ENCODE data around the gene CA6.

DNA sequence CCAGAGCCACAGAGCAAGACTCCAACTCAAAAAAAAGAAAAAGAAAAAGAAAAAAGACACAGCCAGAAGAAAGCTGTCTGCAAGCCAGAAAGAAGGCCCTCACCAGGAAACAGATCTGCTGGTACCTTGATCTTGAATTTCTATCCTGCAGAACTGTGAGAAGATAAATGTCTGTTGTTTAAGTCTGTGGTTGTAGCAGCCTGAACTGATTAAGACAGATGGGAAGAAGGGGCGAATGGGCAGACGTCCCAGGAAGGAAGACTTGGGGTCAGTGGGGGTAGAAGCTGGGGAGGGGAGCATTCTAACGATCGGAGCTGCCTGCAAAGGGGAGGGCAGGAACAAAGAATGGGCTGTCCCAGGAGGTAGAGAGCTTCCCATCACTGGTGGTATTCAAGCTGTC, 74.2 kb downstream of the CA6 start:
- TF ChIP-seq RARB (CRISPR knock-in tag; IDR thresholded peaks at IDR 0.05): no peak
- TF ChIP-seq, protein P1, sequence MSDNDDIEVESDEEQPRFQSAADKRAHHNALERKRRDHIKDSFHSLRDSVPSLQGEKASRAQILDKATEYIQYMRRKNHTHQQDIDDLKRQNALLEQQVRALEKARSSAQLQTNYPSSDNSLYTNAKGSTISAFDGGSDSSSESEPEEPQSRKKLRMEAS (IDR thresholded peaks at IDR 0.05): no peak
- no peak for TF ChIP-seq POLR2AphosphoS2 (conservative IDR thresholded peaks at IDR 0.05; ENCODE audit: low read length)
- no peak for TF ChIP-seq MYC (IDR thresholded peaks at IDR 0.05; ENCODE audit: borderline replicate concordance, low read length)
- TF ChIP-seq NFE2L2 (conservative IDR thresholded peaks at IDR 0.05; ENCODE audit: low read length): no peak
- TF ChIP-seq, protein P2, sequence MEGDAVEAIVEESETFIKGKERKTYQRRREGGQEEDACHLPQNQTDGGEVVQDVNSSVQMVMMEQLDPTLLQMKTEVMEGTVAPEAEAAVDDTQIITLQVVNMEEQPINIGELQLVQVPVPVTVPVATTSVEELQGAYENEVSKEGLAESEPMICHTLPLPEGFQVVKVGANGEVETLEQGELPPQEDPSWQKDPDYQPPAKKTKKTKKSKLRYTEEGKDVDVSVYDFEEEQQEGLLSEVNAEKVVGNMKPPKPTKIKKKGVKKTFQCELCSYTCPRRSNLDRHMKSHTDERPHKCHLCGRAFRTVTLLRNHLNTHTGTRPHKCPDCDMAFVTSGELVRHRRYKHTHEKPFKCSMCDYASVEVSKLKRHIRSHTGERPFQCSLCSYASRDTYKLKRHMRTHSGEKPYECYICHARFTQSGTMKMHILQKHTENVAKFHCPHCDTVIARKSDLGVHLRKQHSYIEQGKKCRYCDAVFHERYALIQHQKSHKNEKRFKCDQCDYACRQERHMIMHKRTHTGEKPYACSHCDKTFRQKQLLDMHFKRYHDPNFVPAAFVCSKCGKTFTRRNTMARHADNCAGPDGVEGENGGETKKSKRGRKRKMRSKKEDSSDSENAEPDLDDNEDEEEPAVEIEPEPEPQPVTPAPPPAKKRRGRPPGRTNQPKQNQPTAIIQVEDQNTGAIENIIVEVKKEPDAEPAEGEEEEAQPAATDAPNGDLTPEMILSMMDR (IDR thresholded peaks at IDR 0.05): no peak
- no peak for TF ChIP-seq POLR2A (IDR thresholded peaks at IDR 0.05; ENCODE audit: low read length)
- TF ChIP-seq BHLHE40 (IDR thresholded peaks at IDR 0.05; ENCODE audit: low read depth, low read length): no peak
- TF ChIP-seq CHD4 (IDR thresholded peaks at IDR 0.05; ENCODE audit: borderline replicate concordance): no peak
- no peak for TF ChIP-seq KDM1A (IDR thresholded peaks at IDR 0.05; ENCODE audit: low read depth)
- no peak for TF ChIP-seq EP300 (IDR thresholded peaks at IDR 0.05)

Measured in A549 (cell line).